Measurements from ENCODE around the gene ASB15. TPM values are rescaled to one million over a fixed set of nuclear protein-coding genes. Genes with fewer than 3 reads are reported as not detected.

The ASB15 gene
- total and polyA plus RNA-seq, 2 of the 13 experiments (the other 11 are each of a cell fraction or from before 2014, with no cell fraction given) = not detected

DNA sequence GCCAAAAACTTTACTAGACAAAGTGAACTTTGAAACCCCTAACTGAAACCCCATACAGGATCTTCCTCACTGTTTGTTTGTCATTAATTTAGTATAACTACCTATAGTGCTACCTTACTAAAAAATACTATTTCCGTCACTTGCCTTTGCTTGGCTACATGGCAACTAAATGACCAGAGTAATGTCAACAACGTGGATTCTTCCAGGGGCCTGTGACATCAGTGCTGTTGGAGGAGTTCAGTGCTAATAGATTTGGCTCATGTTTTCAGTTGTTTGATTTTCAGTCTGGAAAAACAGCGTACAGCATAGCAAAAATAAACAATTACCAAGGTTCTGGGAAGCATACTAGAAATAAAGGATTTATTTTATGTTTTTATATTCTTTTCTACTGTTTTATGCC lies 3.0 kb upstream of the ASB15 start:
- Histone ChIP-seq H3K27me3 (ENCODE audit: control insufficient read depth in 1 of 2, insufficient read depth in 2 of 2, low read length in 2 of 2) (no peaks in the 10 kb centered on the region), H3K9ac (ENCODE audit: insufficient read depth, low read depth, low read length) (no peak overlapping the region), H2AFZ (ENCODE audit: low read length) (no peak overlapping the region), H3K4me1 (ENCODE audit: insufficient read depth, low read length) (no peaks in the 10 kb centered on the region), H3K9me3 (ENCODE audit: low read length) (no peaks in the 10 kb centered on the region), H4K20me1 (ENCODE audit: insufficient read depth, low read length) (no peaks in the 10 kb centered on the region), H3K79me2 (ENCODE audit: insufficient read depth, low read length) (no peaks in the 10 kb centered on the region), H3K36me3 (replicated peaks in 1 of 2; ENCODE audit: control insufficient read depth in 1 of 2, insufficient read depth in 2 of 2, low read length in 2 of 2) (no peaks in the 10 kb centered on the region), H3K27ac (ENCODE audit: extremely low read length, insufficient read depth, low read length) (no peak overlapping the region), H3K4me3 (replicated peaks in 1 of 3; ENCODE audit: insufficient read depth in 1 of 3, low read depth in 2 of 3, low read length in 3 of 3) (no peak overlapping the region), H3K4me2 (ENCODE audit: low read depth, low read length) (no peak overlapping the region)
- FAIRE-seq = no peak
- TF ChIP-seq CERS6 (CRISPR knock-in tag; IDR thresholded peaks at IDR 0.05) = no peak
- no peak for TF ChIP-seq NPAS2 (CRISPR knock-in tag; IDR thresholded peaks at IDR 0.05; ENCODE audit: borderline replicate concordance)
- no peak for TF ChIP-seq ZNF773 (CRISPR knock-in tag; IDR thresholded peaks at IDR 0.05; ENCODE audit: borderline replicate concordance)
- TF ChIP-seq ZNF3 (CRISPR knock-in tag; IDR thresholded peaks at IDR 0.05) = no peak
- TF ChIP-seq ZNF224 (CRISPR knock-in tag; IDR thresholded peaks at IDR 0.05) = no peak
- no peak for TF ChIP-seq RFXAP (CRISPR knock-in tag; IDR thresholded peaks at IDR 0.05; ENCODE audit: borderline replicate concordance)
- no peak for TF ChIP-seq ZNF17 (CRISPR knock-in tag; IDR thresholded peaks at IDR 0.05)
- TF ChIP-seq HMG20A (CRISPR knock-in tag; IDR thresholded peaks at IDR 0.05; ENCODE audit: borderline replicate concordance) = no peak
- TF ChIP-seq ZFP36L2 (CRISPR knock-in tag; IDR thresholded peaks at IDR 0.05) = no peak
- TF ChIP-seq ZNF674 (CRISPR knock-in tag; IDR thresholded peaks at IDR 0.05; ENCODE audit: low read depth) = no peak
- TF ChIP-seq CENPT (CRISPR knock-in tag; IDR thresholded peaks at IDR 0.05; ENCODE audit: low read depth) = no peak
- TF ChIP-seq ZHX2 (IDR thresholded peaks at IDR 0.05; ENCODE audit: low read depth) = no peak
- no peak for TF ChIP-seq ZHX2 (CRISPR knock-in tag; IDR thresholded peaks at IDR 0.05; ENCODE audit: borderline replicate concordance)
- no peak for TF ChIP-seq KLF9 (CRISPR knock-in tag; IDR thresholded peaks at IDR 0.05; ENCODE audit: low read depth)
- TF ChIP-seq ZNF550 (CRISPR knock-in tag; IDR thresholded peaks at IDR 0.05; ENCODE audit: borderline replicate concordance) = no peak
- no peak for TF ChIP-seq ZMYM2 (CRISPR knock-in tag; IDR thresholded peaks at IDR 0.05)
- no peak for TF ChIP-seq NFE2 (CRISPR knock-in tag; IDR thresholded peaks at IDR 0.05)
- TF ChIP-seq ZC3H13 (CRISPR knock-in tag; IDR thresholded peaks at IDR 0.05) = no peak
- in situ Hi-C loops (cut with HindIII; ENCODE audit: extremely low pct_ligation_motif_present, low pct_unique_long_range_greater_than_20kb) = no loop called here
- WGBS (ENCODE audit: low lambda C conversion rate) = 8% methylated on average over 3 of the region's 3 CpGs
- no TSS peak for BruUV-seq (replicated peaks)
- intact Hi-C loops (cut with micrococcal nuclease; ENCODE audit: unreplicated experiment) = no loop called here
- CTCF ChIA-PET (ENCODE audit: low intra/inter-chr PET ratio, low total read pairs) = no interaction called here
- no peak for DNase-seq (ENCODE audit: low spot score)
- POLR2A ChIA-PET = no interaction called here
- no peak for ATAC-seq
